GM23248 (cell line): Measurements from ENCODE around the gene CENPL. TPM values are rescaled to one million over a fixed set of nuclear protein-coding genes. Genes with fewer than 3 reads are reported as not detected.
A peak's percentile ranks its signal among the peaks of the same experiment; 100 is the strongest.

Experiments
- DNase-seq: peaks from one replicate; pipeline ENCODE4 v3.0.0-alpha.2; 2015
- H2AFZ ChIP-seq: fragments of 200-600 bp; sonication (generic); 2 replicates; pipeline ENCODE4 v1.6.1; 2016; ENCODE audit warnings: antibody characterized with exemption
- H3F3A ChIP-seq: fragments of 200-600 bp; sonication (generic); 2 replicates; pipeline ENCODE4 v1.6.1; 2016; ENCODE audit warnings: mild to moderate bottlenecking, antibody characterized with exemption, mixed run types; ENCODE audit not compliant: insufficient read depth
- H3K27ac ChIP-seq: fragments of 200-600 bp; sonication (generic); 2 replicates; pipeline ENCODE4 v1.5.1; 2016; ENCODE audit warnings: mild to moderate bottlenecking
- H3K27me3 ChIP-seq: fragments of 200-600 bp; sonication (generic); replicated peaks from 2 replicates; pipeline ENCODE4 v1.6.1; 2016; ENCODE audit warnings: mild to moderate bottlenecking; ENCODE audit not compliant: insufficient read depth
- H3K36me3 ChIP-seq: fragments of 200-600 bp; sonication (generic); 2 replicates; pipeline ENCODE4 v1.6.1; 2016; ENCODE audit warnings: low read depth, mild to moderate bottlenecking
- H3K4me1 ChIP-seq: fragments of 200-600 bp; sonication (generic); 2 replicates; pipeline ENCODE4 v1.6.1; 2016; ENCODE audit warnings: mild to moderate bottlenecking; ENCODE audit not compliant: insufficient read depth
- H3K4me2 ChIP-seq: fragments of 200-600 bp; sonication (generic); one replicate; pipeline ENCODE4 v1.6.1; 2016; ENCODE audit warnings: mild to moderate bottlenecking; ENCODE audit not compliant: unreplicated experiment
- H3K4me3 ChIP-seq: fragments of 200-600 bp; sonication (generic); 2 replicates; pipeline ENCODE4 v1.5.1; 2016; ENCODE audit warnings: mild to moderate bottlenecking
- H3K79me2 ChIP-seq: fragments of 200-600 bp; sonication (generic); 2 replicates; pipeline ENCODE4 v1.6.1; 2016; ENCODE audit warnings: mild to moderate bottlenecking; ENCODE audit not compliant: insufficient read depth
- H3K9ac ChIP-seq: fragments of 200-600 bp; sonication (generic); 2 replicates; pipeline ENCODE4 v1.6.1; 2016; ENCODE audit warnings: mild to moderate bottlenecking
- H3K9me2 ChIP-seq: fragments of 200-600 bp; sonication (generic); 2 replicates; pipeline ENCODE4 v1.6.1; 2016; ENCODE audit warnings: mixed run types, mild to moderate bottlenecking, moderate library complexity; ENCODE audit not compliant: insufficient read depth
- H3K9me3 ChIP-seq: fragments of 200-600 bp; sonication (generic); one replicate; pipeline ENCODE4 v1.6.1; 2017; ENCODE audit warnings: low read depth
- H4K20me1 ChIP-seq: fragments of 200-600 bp; sonication (generic); 2 replicates; pipeline ENCODE4 v1.6.0; 2016; ENCODE audit not compliant: insufficient read depth
- EZH2 ChIP-seq: fragments of 200-600 bp; sonication (generic); IDR thresholded peaks from 2 replicates; pipeline ENCODE4 v1.6.1; 2018; ENCODE audit warnings: antibody characterized with exemption, mild to moderate bottlenecking; ENCODE audit not compliant: insufficient read depth, poor library complexity, severe bottlenecking
- EZH2phosphoT487 ChIP-seq: fragments of 200-600 bp; sonication (generic); IDR thresholded peaks from 2 replicates; pipeline ENCODE4 v1.6.1; 2018; ENCODE audit warnings: antibody characterized with exemption, moderate library complexity, mild to moderate bottlenecking, low read depth; ENCODE audit not compliant: insufficient read depth
- WGBS, 2 experiments: methylation state at CpG; one replicate each; pipeline ENCODE4 v1.1.6; 2015 to 2017; ENCODE audit warnings: low lambda C conversion rate in 2 of 2, low coverage in 1 of 2; ENCODE audit errors: missing lambda C conversion rate in 2 of 2; 5-methylcytosine and 5-hydroxymethylcytosine counted together
- in situ Hi-C: fragments of 300-500 bp; cut with MboI; formaldehyde crosslinking; loops from 2 replicates; pipeline ENCODE4 v1.15.0; 2020
- polyA plus RNA-seq: library from polyadenylated mRNA; unstranded; fragments of >200 nt; fragmentation: Nextera tagmentation; extraction: Ambion mirVana; gene quantifications from 2 replicates; pipeline ENCODE4 v1.2.1, GENCODE V29; 2016
- total RNA-seq: library from RNA; depleted of rRNA; stranded (reverse); fragments of >200 nt; shearing (Covaris generic); gene quantifications from 2 replicates; pipeline ENCODE4 v1.2.3, GENCODE V29; 2014

The CENPL gene
- total and polyA plus RNA-seq, 2 experiments from 2014 or later = 10.4 to 14.9 TPM

DNA sequence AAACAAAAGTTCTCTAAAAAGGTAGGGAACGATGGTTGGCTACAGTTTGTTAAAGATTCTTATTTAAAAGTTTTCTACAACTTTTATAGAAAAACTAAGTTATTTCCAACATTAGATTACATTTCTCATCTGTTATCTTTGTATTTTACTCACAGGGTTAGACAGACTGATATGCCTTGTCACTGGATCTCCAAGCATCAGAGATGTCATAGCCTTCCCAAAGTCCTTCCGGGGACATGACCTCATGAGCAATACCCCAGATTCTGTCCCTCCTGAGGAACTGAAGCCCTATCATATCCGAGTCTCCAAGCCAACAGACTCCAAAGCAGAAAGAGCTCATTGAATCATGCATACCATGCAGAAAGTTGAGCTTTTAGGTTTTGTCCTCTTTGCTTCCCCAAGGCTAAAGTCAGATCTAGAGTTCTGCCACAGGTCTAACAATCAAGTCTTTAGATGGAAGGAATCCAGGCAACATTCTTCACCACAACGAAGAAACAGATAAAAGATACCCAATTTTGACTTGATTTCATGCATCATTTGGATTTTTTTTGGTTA is 32.8 kb upstream of the CENPL start:
- 72 to 86% methylated on average over 4 of the region's 4 CpGs for WGBS, 2 experiments
- peak overlapping the region; percentile 3; the same call in 1 of the 2 replicates for H3K27ac ChIP-seq

DNA sequence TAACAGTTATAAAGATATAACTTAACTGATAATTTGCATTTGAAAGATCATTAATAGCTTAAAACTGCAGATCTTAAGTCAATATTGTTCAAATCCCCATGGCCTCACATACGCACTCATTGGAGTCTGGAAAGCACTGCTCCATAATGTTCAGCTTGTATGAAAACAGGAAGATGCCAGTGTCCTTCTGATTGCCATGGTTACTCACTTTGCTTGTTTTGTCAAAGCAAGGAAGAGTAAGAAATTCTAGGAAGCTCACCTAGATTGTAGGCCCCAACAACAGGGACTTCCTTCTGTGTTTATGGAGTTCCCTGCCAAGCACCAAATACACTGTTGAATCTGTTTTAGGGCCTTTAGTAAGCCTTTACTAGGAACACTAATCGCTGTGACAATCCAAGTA is 32.2 kb upstream of the CENPL start:
- no peak overlapping the region for H3K4me2 ChIP-seq
- H3F3A ChIP-seq = peaks cover 47% of the 10 kb centered on the region
- no peaks in the 10 kb centered on the region for H4K20me1 ChIP-seq
- no peak for DNase-seq
- no peak overlapping the region for H3K4me3 ChIP-seq
- H3K79me2 ChIP-seq = no peaks in the 10 kb centered on the region
- H3K27ac ChIP-seq = 0 out of 2 replicates have a peak overlapping the region, but pooled peaks have one; percentile 3
- no peak for TF ChIP-seq EZH2phosphoT487
- no peak for TF ChIP-seq EZH2
- no peak overlapping the region for H3K9ac ChIP-seq
- no peaks in the 10 kb centered on the region for H3K9me3 ChIP-seq
- peaks cover 9% of the 10 kb centered on the region; the same call in 1 of the 2 replicates for H3K36me3 ChIP-seq
- no peaks in the 10 kb centered on the region for H3K27me3 ChIP-seq
- no peaks in the 10 kb centered on the region for H3K9me2 ChIP-seq
- H3K4me1 ChIP-seq = peaks cover 12% of the 10 kb centered on the region
- in situ Hi-C loops = no loop called here
- H2AFZ ChIP-seq = no peak overlapping the region
- 95 to 99% methylated on average over 2 of the region's 2 CpGs for WGBS, 2 experiments

More for the DNA sequence above, 32.8 kb upstream of the CENPL start:
- Histone ChIP-seq H3K79me2 (no peaks in the 10 kb centered on the region), H2AFZ (no peak overlapping the region), H3K4me2 (no peak overlapping the region), H3K4me3 (no peak overlapping the region), H3K36me3 (peaks cover 6% of the 10 kb centered on the region; the same call in 1 of the 2 replicates), H3K9ac (no peak overlapping the region), H3K4me1 (peaks cover 12% of the 10 kb centered on the region), H3F3A (peaks cover 52% of the 10 kb centered on the region), H3K9me3 (no peaks in the 10 kb centered on the region), H3K27me3 (no peaks in the 10 kb centered on the region), H4K20me1 (no peaks in the 10 kb centered on the region), H3K9me2 (no peaks in the 10 kb centered on the region)
- peak; percentile 7 for DNase-seq
- in situ Hi-C loops = no loop called here
- no peak for TF ChIP-seq EZH2phosphoT487
- TF ChIP-seq EZH2 = no peak

DNA sequence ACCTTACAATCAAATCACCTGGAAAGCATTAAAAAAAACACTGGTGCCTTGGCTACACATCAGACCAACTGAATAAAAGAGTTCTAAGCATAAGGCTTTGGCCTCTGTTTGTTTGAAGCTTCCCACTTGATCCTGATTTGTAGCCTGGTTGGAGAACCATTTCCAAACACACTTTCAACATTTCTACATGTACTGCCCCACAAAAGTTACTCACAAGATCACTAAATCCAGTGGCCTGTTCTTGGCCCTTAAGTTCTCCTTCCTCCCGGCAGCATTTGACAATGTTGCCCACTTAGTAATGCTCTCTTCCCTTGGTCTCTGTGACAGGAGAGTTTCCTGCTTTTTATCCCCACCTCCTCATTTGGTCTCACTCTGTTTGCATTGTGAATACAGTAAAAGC is 31.3 kb upstream of the CENPL start:
- Histone ChIP-seq H3K79me2 (no peaks in the 10 kb centered on the region), H3K9me3 (no peaks in the 10 kb centered on the region), H3K27ac (no peak overlapping the region), H3K9ac (no peak overlapping the region), H3K4me2 (no peak overlapping the region), H2AFZ (no peak overlapping the region), H4K20me1 (no peaks in the 10 kb centered on the region), H3K4me1 (peaks cover 12% of the 10 kb centered on the region), H3K9me2 (no peaks in the 10 kb centered on the region), H3F3A (peaks cover 40% of the 10 kb centered on the region), H3K36me3 (peaks cover 16% of the 10 kb centered on the region), H3K27me3 (no peaks in the 10 kb centered on the region), H3K4me3 (no peak overlapping the region)
- DNase-seq = no peak
- TF ChIP-seq EZH2 (no peak), EZH2phosphoT487 (no peak)
- in situ Hi-C loops = no loop called here
- 96 to 100% methylated on average over 1 of the region's 1 CpG for WGBS, 2 experiments

DNA sequence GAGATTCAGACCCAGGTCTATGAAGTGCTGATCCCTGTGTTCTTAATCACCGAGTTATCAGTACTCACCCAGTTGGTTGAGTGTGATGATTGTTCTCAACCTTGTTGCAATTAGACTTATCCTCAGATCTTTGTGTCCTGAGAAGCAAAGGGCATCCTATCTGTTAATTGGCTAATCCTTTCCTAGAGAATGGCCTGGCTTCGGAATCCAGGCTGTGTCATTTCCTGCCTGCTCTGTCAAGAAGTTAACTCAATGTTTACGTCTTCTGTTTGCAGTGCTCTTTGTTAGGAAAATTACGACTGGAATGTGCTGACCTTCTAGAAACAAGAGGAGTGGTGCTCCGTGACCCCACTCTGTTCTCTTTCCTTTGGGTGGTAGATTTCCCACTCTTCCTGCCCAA is 28.4 kb upstream of the CENPL start:
- H3K9me2 ChIP-seq = no peaks in the 10 kb centered on the region
- H3K36me3 ChIP-seq = peaks cover 16% of the 10 kb centered on the region
- in situ Hi-C loops = no loop called here
- H3K4me2 ChIP-seq = no peak overlapping the region
- no peak overlapping the region for H3K4me3 ChIP-seq
- H4K20me1 ChIP-seq = no peaks in the 10 kb centered on the region
- WGBS, 2 experiments = 36 to 37% methylated on average over 5 of the region's 5 CpGs
- H3F3A ChIP-seq = peaks cover 36% of the 10 kb centered on the region; the same call in 1 of the 2 replicates
- DNase-seq = peak; percentile 61
- no peak overlapping the region for H2AFZ ChIP-seq
- H3K27ac ChIP-seq = peak overlapping the region; percentile 35
- no peaks in the 10 kb centered on the region for H3K27me3 ChIP-seq
- peaks cover 12% of the 10 kb centered on the region for H3K4me1 ChIP-seq
- no peak overlapping the region for H3K9ac ChIP-seq
- H3K79me2 ChIP-seq = no peaks in the 10 kb centered on the region
- TF ChIP-seq EZH2phosphoT487 (no peak), EZH2 (no peak)
- no peaks in the 10 kb centered on the region for H3K9me3 ChIP-seq
